Omental fat pad (tissue), 4 donors: ENCODE data around the gene SERPINH1. TPM values are rescaled to one million over a fixed set of nuclear protein-coding genes. Genes with fewer than 3 reads are reported as not detected.

Source experiments
- ATAC-seq: fragments of 150-250 bp; one replicate; pipeline ENCODE4 v1.9.1; 2016; ENCODE audit warnings: mild to moderate bottlenecking, moderate library complexity; ENCODE audit not compliant: low FRiP score
- DNase-seq: peaks from one replicate; pipeline ENCODE4 v3.0.0-alpha.2; 2019; ENCODE audit warnings: low spot score
- CTCF ChIP-seq, 3 donors: fragments of 450-650 bp; IDR thresholded peaks; one replicate each; pipeline ENCODE4 v1.5.1; 2016 to 2017; ENCODE audit warnings: antibody characterized with exemption in 3 of 3, mild to moderate bottlenecking in 3 of 3, moderate library complexity in 2 of 3
- total RNA-seq, 4 donors: library from RNA; depleted of rRNA; stranded (reverse); fragments of >200 nt; gene quantifications; one replicate each; pipeline ENCODE4 v1.1.0, GENCODE V29; 2016

Gene SERPINH1
- total RNA-seq, 4 donors from 2014 or later = 307 to 804 (median 482) TPM

GRCh38 chr11:75597636-75598035 is 35.6 kb downstream of the SERPINH1 start:
- TF ChIP-seq CTCF (IDR thresholded peaks at IDR 0.05) = no peak
- DNase-seq (no peak), ATAC-seq (no peak)

DNA sequence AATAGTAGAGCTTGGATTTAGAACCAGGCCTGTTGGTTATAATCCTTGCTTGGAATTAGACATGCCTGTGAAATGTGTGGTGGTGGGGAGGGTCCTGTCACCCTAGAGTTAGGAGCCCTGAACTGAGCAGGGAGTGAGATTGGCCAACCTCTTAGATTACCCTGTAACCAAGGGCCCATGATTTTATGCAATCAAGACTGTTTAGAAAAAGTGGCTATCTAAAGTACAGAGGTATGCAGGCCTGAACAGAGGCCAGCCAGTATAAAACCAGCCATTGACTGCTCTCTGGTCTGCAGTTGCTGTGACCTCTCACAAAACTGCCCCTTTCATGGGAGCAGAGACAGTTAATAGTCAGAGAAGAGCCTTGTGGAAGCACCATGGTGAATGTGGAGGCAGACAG is 36.2 kb downstream of the SERPINH1 start:
- ATAC-seq = no peak
- DNase-seq = no peak
- TF ChIP-seq CTCF (IDR thresholded peaks at IDR 0.05) = no peak

DNA sequence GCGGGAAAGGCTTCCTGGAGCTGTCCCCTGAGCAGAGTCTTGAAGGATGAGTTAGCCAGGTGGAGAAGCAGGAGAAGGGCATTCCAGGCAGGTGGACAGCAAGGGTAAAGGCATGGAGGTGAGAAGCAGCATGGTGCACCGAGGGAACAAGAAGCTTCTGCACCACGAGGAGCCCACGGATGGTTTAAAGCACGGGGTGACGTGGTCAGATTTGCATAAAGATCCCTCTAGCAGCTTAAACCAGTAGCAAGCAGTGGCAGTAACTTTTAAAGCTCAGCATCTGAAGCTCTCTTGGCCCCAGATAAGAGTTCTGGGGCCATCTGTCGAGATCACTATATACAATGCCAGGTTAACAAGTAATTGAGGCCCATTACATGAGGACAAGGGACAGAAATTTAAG is 36.8 kb downstream of the SERPINH1 start:
- DNase-seq = no peak
- no peak for TF ChIP-seq CTCF (IDR thresholded peaks at IDR 0.05)

GRCh38 chr11:75600356-75600755 is 38.3 kb downstream of the SERPINH1 start:
- TF ChIP-seq CTCF (IDR thresholded peaks at IDR 0.05) = no peak
- no peak for ATAC-seq
- no peak for DNase-seq

More for the DNA sequence above, 36.8 kb downstream of the SERPINH1 start:
- no peak for ATAC-seq

DNA sequence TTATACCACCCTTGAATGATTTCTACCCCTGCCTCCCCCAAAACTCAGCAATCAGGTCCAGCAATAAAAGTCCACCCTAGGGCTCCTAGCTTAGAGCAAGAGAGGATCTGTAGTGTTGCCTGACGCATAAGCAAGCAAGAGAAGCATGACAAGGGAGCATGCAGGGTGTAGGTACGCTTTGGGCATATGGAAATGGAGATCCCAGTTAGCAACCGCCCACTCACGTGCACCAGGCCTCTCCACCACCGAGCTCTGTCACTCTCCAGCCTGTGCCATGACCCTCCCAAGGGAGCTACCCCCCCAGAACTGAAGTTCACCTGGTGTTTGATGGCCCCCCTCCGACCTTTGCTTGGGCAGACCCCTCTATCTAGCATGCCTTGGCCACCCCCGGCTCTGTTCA is 39.4 kb downstream of the SERPINH1 start:
- no peak for TF ChIP-seq CTCF (IDR thresholded peaks at IDR 0.05)
- no peak for ATAC-seq
- DNase-seq = no peak

- ATAC-seq (no peak), DNase-seq (no peak)
- no peak for TF ChIP-seq CTCF (IDR thresholded peaks at IDR 0.05)
Measured at GRCh38 chr11:75602951-75603350, 40.9 kb downstream of the SERPINH1 start.

DNA sequence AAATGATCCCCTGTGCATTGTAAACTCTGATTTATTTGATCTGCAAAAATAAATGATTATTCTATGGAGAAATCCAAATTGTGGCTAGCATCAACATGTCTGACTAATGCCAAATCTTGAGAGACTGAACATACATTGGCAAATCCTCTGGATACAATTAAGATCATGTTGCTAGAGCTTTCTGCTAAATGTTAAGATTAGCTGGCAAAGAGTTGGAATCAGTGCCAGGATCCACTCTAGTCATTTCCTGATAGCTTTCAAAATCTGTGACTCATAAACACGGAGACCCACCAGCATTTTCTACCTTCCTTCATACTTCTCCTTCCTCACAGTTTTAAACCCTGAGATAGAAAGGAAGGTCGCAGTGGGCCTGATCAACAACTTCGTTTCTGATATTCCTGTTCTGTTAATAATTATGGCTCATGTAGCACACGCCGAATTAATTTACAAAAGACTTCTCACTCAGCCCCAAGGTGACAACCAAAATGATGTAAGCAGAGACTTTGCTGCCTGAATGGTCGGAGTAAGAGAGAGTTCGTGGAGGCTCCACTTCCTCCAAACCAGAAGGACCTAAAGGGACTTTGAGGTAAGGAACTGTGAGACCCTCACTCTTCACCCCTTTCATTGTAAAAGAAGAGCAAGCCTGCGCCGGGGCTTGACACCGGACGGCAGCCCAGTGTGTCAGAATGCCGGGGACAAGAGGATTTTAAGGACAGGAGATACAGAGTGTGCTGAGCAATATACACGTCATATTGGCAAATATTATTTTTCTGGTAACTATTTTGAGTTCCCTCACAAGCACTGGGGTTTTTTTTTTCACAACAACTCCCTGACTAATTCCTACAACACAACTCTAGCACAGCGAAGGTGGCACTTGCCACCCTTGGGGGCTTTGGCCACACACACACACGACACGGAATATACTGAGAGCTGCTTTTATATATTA is 42.0 kb downstream of the SERPINH1 start:
- no peak for DNase-seq
- peak; percentile 72 for ATAC-seq
- TF ChIP-seq CTCF (IDR thresholded peaks at IDR 0.05) = no peak
